Measurements from ENCODE around the gene ATP13A2. TPM values are rescaled to one million over a fixed set of nuclear protein-coding genes. Genes with fewer than 3 reads are reported as not detected.

ATP13A2 gene
- total RNA-seq, 1 donor from 2014 or later, result 18.8 TPM

DNA sequence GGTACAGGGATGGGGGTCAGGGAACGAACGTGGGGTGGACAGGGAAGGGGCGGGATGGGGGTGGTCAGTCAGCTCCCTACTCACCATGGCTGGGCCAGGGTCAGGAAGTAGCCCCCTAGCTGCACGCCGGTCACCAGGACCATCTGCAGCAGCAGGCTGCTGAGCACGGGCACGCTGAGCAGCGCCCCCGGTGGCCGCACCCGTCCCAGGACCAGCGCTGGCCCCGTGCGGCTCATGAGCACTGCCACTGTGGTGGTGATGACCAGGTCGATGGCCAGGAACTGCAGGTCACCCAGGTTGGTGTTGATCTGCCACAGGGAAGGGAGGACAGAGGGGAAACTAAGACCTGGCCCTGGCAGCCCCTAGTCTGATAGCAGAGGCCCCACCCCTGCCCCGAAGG, 24.8 kb downstream of the ATP13A2 start:
- Mint-ChIP-seq H3K27me3 (ENCODE audit: insufficient read depth, low read depth) (peaks cover 3% of the 10 kb centered on the region), H3K4me1 (peaks cover 17% of the 10 kb centered on the region), H3K9me3 (no peaks in the 10 kb centered on the region), H3K27ac (peak overlapping the region; percentile 33), H3K4me3 (no peak overlapping the region), H3K36me3 (peaks cover 5% of the 10 kb centered on the region)
- Histone ChIP-seq H4K20me1 (ENCODE audit: low read depth) (no peaks in the 10 kb centered on the region), H3K27me3 (no peaks in the 10 kb centered on the region), H3K27ac (no peak overlapping the region), H3K4me3 (no peak overlapping the region), H3K9ac (no peak overlapping the region), H2AFZ (replicated peaks) (no peak overlapping the region), H3K79me2 (ENCODE audit: low read depth) (no peaks in the 10 kb centered on the region), H3F3A (ENCODE audit: low read depth) (peaks cover 8% of the 10 kb centered on the region), H3K4me1 (peaks cover 10% of the 10 kb centered on the region), H3K9me3 (ENCODE audit: low read depth) (no peaks in the 10 kb centered on the region), H3K36me3 (no peaks in the 10 kb centered on the region), H3K4me2 (no peak overlapping the region)
- peak; percentile 79 for DNase-seq (ENCODE audit: low spot score)
- TF ChIP-seq, protein P1, sequence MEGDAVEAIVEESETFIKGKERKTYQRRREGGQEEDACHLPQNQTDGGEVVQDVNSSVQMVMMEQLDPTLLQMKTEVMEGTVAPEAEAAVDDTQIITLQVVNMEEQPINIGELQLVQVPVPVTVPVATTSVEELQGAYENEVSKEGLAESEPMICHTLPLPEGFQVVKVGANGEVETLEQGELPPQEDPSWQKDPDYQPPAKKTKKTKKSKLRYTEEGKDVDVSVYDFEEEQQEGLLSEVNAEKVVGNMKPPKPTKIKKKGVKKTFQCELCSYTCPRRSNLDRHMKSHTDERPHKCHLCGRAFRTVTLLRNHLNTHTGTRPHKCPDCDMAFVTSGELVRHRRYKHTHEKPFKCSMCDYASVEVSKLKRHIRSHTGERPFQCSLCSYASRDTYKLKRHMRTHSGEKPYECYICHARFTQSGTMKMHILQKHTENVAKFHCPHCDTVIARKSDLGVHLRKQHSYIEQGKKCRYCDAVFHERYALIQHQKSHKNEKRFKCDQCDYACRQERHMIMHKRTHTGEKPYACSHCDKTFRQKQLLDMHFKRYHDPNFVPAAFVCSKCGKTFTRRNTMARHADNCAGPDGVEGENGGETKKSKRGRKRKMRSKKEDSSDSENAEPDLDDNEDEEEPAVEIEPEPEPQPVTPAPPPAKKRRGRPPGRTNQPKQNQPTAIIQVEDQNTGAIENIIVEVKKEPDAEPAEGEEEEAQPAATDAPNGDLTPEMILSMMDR (IDR thresholded peaks at IDR 0.05), result peak; percentile 82
- TF ChIP-seq EZH2 (IDR thresholded peaks at IDR 0.05), result no peak

DNA sequence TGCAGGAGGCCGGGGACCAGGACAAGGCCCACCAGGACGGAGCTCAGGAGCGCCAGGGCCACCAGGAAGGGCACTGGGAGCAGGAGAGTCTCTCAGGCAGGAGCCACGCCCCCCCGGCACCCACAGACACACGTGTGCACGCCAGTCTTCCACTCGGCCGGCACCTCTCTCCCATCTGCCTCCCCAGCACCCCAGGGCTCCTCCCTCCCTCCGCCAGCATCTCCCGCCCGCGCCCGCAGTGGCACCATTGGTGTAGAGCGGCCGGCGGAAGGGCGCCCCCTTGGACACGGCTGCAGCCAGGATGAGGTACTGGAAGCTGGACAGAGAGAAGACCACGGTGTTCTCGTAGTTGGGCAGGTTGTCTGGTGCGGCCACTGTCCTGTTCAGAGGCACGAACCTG, 25.2 kb downstream of the ATP13A2 start:
- Histone ChIP-seq H3K27me3 (no peaks in the 10 kb centered on the region), H3K4me3 (no peak overlapping the region), H3K4me2 (no peak overlapping the region), H3K36me3 (no peaks in the 10 kb centered on the region), H3K4me1 (peaks cover 10% of the 10 kb centered on the region), H3K79me2 (ENCODE audit: low read depth) (no peaks in the 10 kb centered on the region), H3K9ac (no peak overlapping the region), H4K20me1 (ENCODE audit: low read depth) (no peaks in the 10 kb centered on the region), H3K27ac (no peak overlapping the region), H2AFZ (replicated peaks) (no peak overlapping the region), H3F3A (ENCODE audit: low read depth) (peaks cover 9% of the 10 kb centered on the region), H3K9me3 (ENCODE audit: low read depth) (no peaks in the 10 kb centered on the region)
- Mint-ChIP-seq H3K4me3 (no peak overlapping the region), H3K27me3 (ENCODE audit: insufficient read depth, low read depth) (peaks cover 3% of the 10 kb centered on the region), H3K27ac (no peak overlapping the region), H3K36me3 (peaks cover 5% of the 10 kb centered on the region), H3K4me1 (peaks cover 17% of the 10 kb centered on the region), H3K9me3 (no peaks in the 10 kb centered on the region)
- no peak for TF ChIP-seq EZH2 (IDR thresholded peaks at IDR 0.05)
- TF ChIP-seq, protein P1 (IDR thresholded peaks at IDR 0.05), result no peak
- TF ChIP-seq EZH2phosphoT487 (IDR thresholded peaks at IDR 0.05), result no peak
- DNase-seq (ENCODE audit: low spot score), result no peak

DNA sequence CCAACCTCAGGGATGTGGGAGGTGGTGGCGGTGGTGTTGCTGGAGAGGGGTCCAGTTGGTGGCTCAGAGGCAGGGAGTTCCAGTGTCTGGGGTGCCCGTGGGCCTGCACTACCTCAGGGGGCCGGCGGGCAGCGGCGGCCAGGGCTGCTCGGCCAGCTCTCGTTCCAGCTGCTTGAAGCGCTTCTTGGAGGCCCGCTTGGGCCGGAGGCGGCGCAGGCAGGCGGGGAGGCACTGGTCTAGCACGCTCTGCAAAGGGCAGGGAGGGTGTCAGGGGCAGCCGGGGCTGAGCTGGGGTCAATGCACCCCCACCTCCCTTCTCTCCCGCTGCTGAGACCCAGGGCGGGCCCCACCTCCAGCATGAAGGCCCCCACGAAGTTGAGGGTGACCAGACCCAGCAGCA, 25.6 kb downstream of the ATP13A2 start:
- Histone ChIP-seq H3K27me3 (no peaks in the 10 kb centered on the region), H3K4me1 (peaks cover 10% of the 10 kb centered on the region), H3K27ac (no peak overlapping the region), H3K36me3 (no peaks in the 10 kb centered on the region), H3K79me2 (ENCODE audit: low read depth) (no peaks in the 10 kb centered on the region), H3K9ac (no peak overlapping the region), H4K20me1 (ENCODE audit: low read depth) (no peaks in the 10 kb centered on the region), H3K4me3 (no peak overlapping the region), H3K4me2 (no peak overlapping the region), H3F3A (ENCODE audit: low read depth) (peaks cover 14% of the 10 kb centered on the region), H3K9me3 (ENCODE audit: low read depth) (no peaks in the 10 kb centered on the region), H2AFZ (replicated peaks) (no peak overlapping the region)
- peaks cover 22% of the 10 kb centered on the region for H3K4me1 Mint-ChIP-seq
- H3K4me3 Mint-ChIP-seq, result no peak overlapping the region
- TF ChIP-seq, protein P1 (IDR thresholded peaks at IDR 0.05), result no peak
- TF ChIP-seq EZH2phosphoT487 (IDR thresholded peaks at IDR 0.05) (no peak), EZH2 (IDR thresholded peaks at IDR 0.05) (no peak)
- peak overlapping the region; percentile 76 for H3K27ac Mint-ChIP-seq
- peaks cover 3% of the 10 kb centered on the region for H3K36me3 Mint-ChIP-seq
- H3K27me3 Mint-ChIP-seq (ENCODE audit: insufficient read depth, low read depth), result peaks cover 3% of the 10 kb centered on the region
- no peak for DNase-seq (ENCODE audit: low spot score)
- no peaks in the 10 kb centered on the region for H3K9me3 Mint-ChIP-seq

Data from neural progenitor cell (in vitro differentiated cells).